Naive B cell (primary cell): ENCODE measurements around the gene CTNND2. TPM values are rescaled to one million over a fixed set of nuclear protein-coding genes. Genes with fewer than 3 reads are reported as not detected.
A peak's percentile ranks its signal among the peaks of the same experiment; 100 is the strongest.
"Not testable (repeated sequence)": the region's sequence is repeated elsewhere in the genome, so short reads cannot be mapped to it uniquely, and the experiment has no call there.

ENCODE experiments used
- ATAC-seq, 2 donors: fragments of 150-1000 bp; cut with Tn5 transposase; 2 replicates each; pipeline ENCODE4 v1.10.0; 2021; ENCODE audit warnings: low read depth in 2 of 2, mild to moderate bottlenecking in 2 of 2, moderate library complexity in 2 of 2
- DNase-seq: peaks from one replicate; pipeline ENCODE4 v3.0.0; 2022
- H3K27ac Mint-ChIP-seq, 6 donors: one replicate each; pipeline ENCODE4 v1.8.0; 2020 to 2022; ENCODE audit warnings: mild to moderate bottlenecking in 6 of 6, mixed read lengths in 6 of 6, moderate library complexity in 5 of 6, inconsistent platforms in 2 of 6
- H3K27me3 Mint-ChIP-seq, 3 donors: one replicate each; pipeline ENCODE4 v1.8.0; 2021 to 2022; ENCODE audit warnings: mixed read lengths in 3 of 3, mild to moderate bottlenecking in 1 of 3
- H3K36me3 Mint-ChIP-seq, 2 donors: one replicate each; pipeline ENCODE4 v1.8.0; 2020 to 2022; ENCODE audit warnings: mixed read lengths in 2 of 2, inconsistent platforms in 1 of 2, mild to moderate bottlenecking in 1 of 2
- H3K4me1 Mint-ChIP-seq, 3 donors: one replicate each; pipeline ENCODE4 v1.8.0; 2020 to 2022; ENCODE audit warnings: mixed read lengths in 3 of 3, inconsistent platforms in 1 of 3, mild to moderate bottlenecking in 1 of 3, moderate library complexity in 1 of 3
- H3K4me3 Mint-ChIP-seq, 8 donors: one replicate each; pipeline ENCODE4 v1.8.0; 2020 to 2022; ENCODE audit warnings: mild to moderate bottlenecking in 8 of 8, mixed read lengths in 8 of 8, moderate library complexity in 8 of 8, inconsistent platforms in 2 of 8
- H3K9me3 Mint-ChIP-seq, 7 donors: one replicate each; pipeline ENCODE4 v1.8.0; 2020 to 2022; ENCODE audit warnings: mixed read lengths in 7 of 7, mild to moderate bottlenecking in 5 of 7, inconsistent platforms in 2 of 7, moderate library complexity in 1 of 7
- polyA plus RNA-seq, 6 donors: library from polyadenylated mRNA; unstranded; fragments of 300-500 nt; fragmentation: Illumina TruSeq; gene quantifications; one replicate each; pipeline ENCODE4 v1.2.3, GENCODE V29; 2021; ENCODE audit warnings: low read depth in 6 of 6

CTNND2 gene
- polyA plus RNA-seq, 6 donors from 2014 or later = not detected

GRCh38 chr5:11852717-11853087, 51.5 kb downstream of the CTNND2 start:
- no peaks in the 10 kb centered on the region for H3K36me3 Mint-ChIP-seq
- DNase-seq = no peak

GRCh38 chr5:11851965-11852716, 52.1 kb downstream of the CTNND2 start:
- ATAC-seq (no peak), DNase-seq (no peak)
- Mint-ChIP-seq H3K27ac (no peak overlapping the region), H3K36me3 (no peaks in the 10 kb centered on the region), H3K9me3 (peaks cover 0 to 9% (median 4%) of the 10 kb centered on the region in 7 donors), H3K4me1 (no peaks in the 10 kb centered on the region), H3K27me3 (peaks cover 0 to 4% (median 0%) of the 10 kb centered on the region in 3 donors), H3K4me3 (no peak overlapping the region)

More at GRCh38 chr5:11852717-11853087, 51.5 kb downstream of the CTNND2 start:
- Mint-ChIP-seq H3K4me3 (no peak overlapping the region), H3K9me3 (peaks cover 0 to 9% (median 4%) of the 10 kb centered on the region in 7 donors), H3K4me1 (no peaks in the 10 kb centered on the region), H3K27me3 (peaks cover 0 to 4% (median 0%) of the 10 kb centered on the region in 3 donors), H3K27ac (no peak overlapping the region)
- no peak for ATAC-seq

GRCh38 chr5:11851416-11851815, 52.8 kb downstream of the CTNND2 start:
- H3K27me3 Mint-ChIP-seq = peaks cover 0 to 4% (median 0%) of the 10 kb centered on the region in 3 donors
- no peaks in the 10 kb centered on the region for H3K4me1 Mint-ChIP-seq
- no peak for DNase-seq
- no peaks in the 10 kb centered on the region for H3K36me3 Mint-ChIP-seq
- no peak for ATAC-seq
- peaks cover 0 to 8% (median 4%) of the 10 kb centered on the region in 7 donors for H3K9me3 Mint-ChIP-seq
- H3K4me3 Mint-ChIP-seq = no peak overlapping the region
- no peak overlapping the region for H3K27ac Mint-ChIP-seq

GRCh38 chr5:11828566-11828965, 75.7 kb downstream of the CTNND2 start:
- not testable (repeated sequence) for ATAC-seq

GRCh38 chr5:11822598-11822997, 81.6 kb downstream of the CTNND2 start:
- ATAC-seq = no peak
- Mint-ChIP-seq H3K9me3 (peaks cover 2 to 28% (median 9%) of the 10 kb centered on the region in 7 donors), H3K36me3 (no peaks in the 10 kb centered on the region), H3K27me3 (no peaks in the 10 kb centered on the region), H3K27ac (no peak overlapping the region), H3K4me1 (no peaks in the 10 kb centered on the region), H3K4me3 (no peak overlapping the region)
- no peak for DNase-seq

More at GRCh38 chr5:11828566-11828965, 75.7 kb downstream of the CTNND2 start:
- DNase-seq, H3K27me3 Mint-ChIP-seq, H3K36me3 Mint-ChIP-seq, H3K4me3 Mint-ChIP-seq, H3K27ac Mint-ChIP-seq, H3K4me1 Mint-ChIP-seq: not testable (repeated sequence)
- peaks cover 9 to 55% (median 30%) of the 10 kb centered on the region in 7 donors for H3K9me3 Mint-ChIP-seq

- Mint-ChIP-seq H3K27ac (peak overlapping the region in 1 of 6 donors; percentile 76), H3K4me3 (no peak overlapping the region), H3K9me3 (peaks cover 0 to 6% (median 0%) of the 10 kb centered on the region in 7 donors), H3K36me3 (no peaks in the 10 kb centered on the region), H3K4me1 (no peaks in the 10 kb centered on the region), H3K27me3 (no peaks in the 10 kb centered on the region)
- no peak for ATAC-seq
- DNase-seq = no peak
Measured at GRCh38 chr5:11815916-11816315, 88.3 kb downstream of the CTNND2 start.

GRCh38 chr5:11815481-11815880, 88.8 kb downstream of the CTNND2 start:
- H3K27me3 Mint-ChIP-seq = no peaks in the 10 kb centered on the region
- ATAC-seq = no peak
- peaks cover 0 to 6% (median 0%) of the 10 kb centered on the region in 7 donors for H3K9me3 Mint-ChIP-seq
- DNase-seq = no peak
- H3K36me3 Mint-ChIP-seq = no peaks in the 10 kb centered on the region
- no peak overlapping the region for H3K4me3 Mint-ChIP-seq
- no peaks in the 10 kb centered on the region for H3K4me1 Mint-ChIP-seq
- H3K27ac Mint-ChIP-seq = no peak overlapping the region

GRCh38 chr5:11814373-11814772, 89.9 kb downstream of the CTNND2 start:
- ATAC-seq (no peak), DNase-seq (no peak)
- Mint-ChIP-seq H3K9me3 (peaks cover 0 to 6% (median 0%) of the 10 kb centered on the region in 7 donors), H3K4me3 (no peak overlapping the region), H3K36me3 (no peaks in the 10 kb centered on the region), H3K27ac (no peak overlapping the region), H3K27me3 (no peaks in the 10 kb centered on the region), H3K4me1 (no peaks in the 10 kb centered on the region)

GRCh38 chr5:11809407-11809806, 94.8 kb downstream of the CTNND2 start:
- DNase-seq (no peak), ATAC-seq (no peak)
- Mint-ChIP-seq H3K4me1 (no peaks in the 10 kb centered on the region), H3K36me3 (no peaks in the 10 kb centered on the region), H3K27me3 (no peaks in the 10 kb centered on the region), H3K9me3 (peaks cover 0 to 5% (median 0%) of the 10 kb centered on the region in 7 donors), H3K4me3 (no peak overlapping the region), H3K27ac (no peak overlapping the region)

GRCh38 chr5:11803436-11803835, 100.8 kb downstream of the CTNND2 start:
- no peak for DNase-seq
- H3K27ac Mint-ChIP-seq = no peak overlapping the region
- no peaks in the 10 kb centered on the region for H3K27me3 Mint-ChIP-seq
- H3K4me3 Mint-ChIP-seq = peak overlapping the region in 1 of 8 donors; percentile 18
- no peak for ATAC-seq
- no peaks in the 10 kb centered on the region for H3K4me1 Mint-ChIP-seq
- H3K36me3 Mint-ChIP-seq = no peaks in the 10 kb centered on the region
- H3K9me3 Mint-ChIP-seq = peaks cover 0 to 5% (median 0%) of the 10 kb centered on the region in 7 donors

- Mint-ChIP-seq H3K27me3 (no peaks in the 10 kb centered on the region), H3K9me3 (peaks cover 0 to 3% (median 0%) of the 10 kb centered on the region in 7 donors)
- no peak for ATAC-seq
Measured at GRCh38 chr5:11801061-11801460, 103.2 kb downstream of the CTNND2 start.

GRCh38 chr5:11797132-11797531, 107.1 kb downstream of the CTNND2 start:
- Mint-ChIP-seq H3K27ac (no peak overlapping the region), H3K4me1 (no peaks in the 10 kb centered on the region), H3K27me3 (no peaks in the 10 kb centered on the region), H3K9me3 (peaks cover 0 to 7% (median 1%) of the 10 kb centered on the region in 7 donors), H3K4me3 (no peak overlapping the region), H3K36me3 (no peaks in the 10 kb centered on the region)
- ATAC-seq = no peak
- no peak for DNase-seq

More at GRCh38 chr5:11801061-11801460, 103.2 kb downstream of the CTNND2 start:
- Mint-ChIP-seq H3K4me1 (no peaks in the 10 kb centered on the region), H3K36me3 (no peaks in the 10 kb centered on the region), H3K4me3 (no peak overlapping the region), H3K27ac (no peak overlapping the region)
- no peak for DNase-seq

- no peaks in the 10 kb centered on the region for H3K4me1 Mint-ChIP-seq
- no peak for DNase-seq
- no peaks in the 10 kb centered on the region for H3K27me3 Mint-ChIP-seq
- ATAC-seq = no peak
- peaks cover 0 to 13% (median 2%) of the 10 kb centered on the region in 7 donors for H3K9me3 Mint-ChIP-seq
- no peaks in the 10 kb centered on the region for H3K36me3 Mint-ChIP-seq
- H3K27ac Mint-ChIP-seq = no peak overlapping the region
- H3K4me3 Mint-ChIP-seq = no peak overlapping the region
Measured at GRCh38 chr5:11793396-11793795, 110.8 kb downstream of the CTNND2 start.

GRCh38 chr5:11792621-11793020, 111.6 kb downstream of the CTNND2 start:
- H3K4me1 Mint-ChIP-seq = no peaks in the 10 kb centered on the region

More at GRCh38 chr5:11792621-11793020, 111.6 kb downstream of the CTNND2 start:
- no peak overlapping the region for H3K4me3 Mint-ChIP-seq
- no peaks in the 10 kb centered on the region for H3K27me3 Mint-ChIP-seq
- peaks cover 0 to 13% (median 2%) of the 10 kb centered on the region in 7 donors for H3K9me3 Mint-ChIP-seq
- DNase-seq (no peak), ATAC-seq (no peak)
- no peaks in the 10 kb centered on the region for H3K36me3 Mint-ChIP-seq
- H3K27ac Mint-ChIP-seq = no peak overlapping the region
